ENCODE results near the gene PTGES2.

The PTGES2 gene

GRCh38 chr9:128101231-128101661, 26.3 kb downstream of the PTGES2 start:
- TF ChIP-seq GLIS3 (CRISPR knock-in tag; IDR thresholded peaks at IDR 0.05): no peak
- no peak for TF ChIP-seq ESRRG (CRISPR knock-in tag; IDR thresholded peaks at IDR 0.05)
- no peak for TF ChIP-seq BACH2 (CRISPR knock-in tag; IDR thresholded peaks at IDR 0.05; ENCODE audit: borderline replicate concordance)
- TF ChIP-seq CSRNP3 (CRISPR knock-in tag; IDR thresholded peaks at IDR 0.05): no peak
- TF ChIP-seq TOX (CRISPR knock-in tag; IDR thresholded peaks at IDR 0.05; ENCODE audit: borderline replicate concordance): no peak
- no peak for TF ChIP-seq PPARA (CRISPR knock-in tag; IDR thresholded peaks at IDR 0.05; ENCODE audit: borderline replicate concordance)
- TF ChIP-seq CREB5 (CRISPR knock-in tag; IDR thresholded peaks at IDR 0.05; ENCODE audit: low read depth): no peak
- no peak for TF ChIP-seq PATZ1 (CRISPR knock-in tag; IDR thresholded peaks at IDR 0.05; ENCODE audit: borderline replicate concordance)
- no peak for TF ChIP-seq RARB (CRISPR knock-in tag; IDR thresholded peaks at IDR 0.05)
- no peak for TF ChIP-seq ARNTL (CRISPR knock-in tag; IDR thresholded peaks at IDR 0.05; ENCODE audit: borderline replicate concordance, low read depth)
- no peak for TF ChIP-seq ZNF565 (CRISPR knock-in tag; conservative IDR thresholded peaks at IDR 0.05; ENCODE audit: low read depth)
- TF ChIP-seq TCF4 (CRISPR knock-in tag; IDR thresholded peaks at IDR 0.05; ENCODE audit: borderline replicate concordance): no peak
- TF ChIP-seq POU6F1 (CRISPR knock-in tag; IDR thresholded peaks at IDR 0.05; ENCODE audit: borderline replicate concordance, low read depth): no peak
- TF ChIP-seq ZNF8 (CRISPR knock-in tag; IDR thresholded peaks at IDR 0.05): no peak
- no peak for TF ChIP-seq SNAI2 (CRISPR knock-in tag; IDR thresholded peaks at IDR 0.05)
- TF ChIP-seq CSDC2 (CRISPR knock-in tag; IDR thresholded peaks at IDR 0.05): no peak
- no peak for TF ChIP-seq ISL1 (CRISPR knock-in tag; IDR thresholded peaks at IDR 0.05)
- TF ChIP-seq ZFP30 (CRISPR knock-in tag; IDR thresholded peaks at IDR 0.05): no peak
- TF ChIP-seq OSR1 (CRISPR knock-in tag; IDR thresholded peaks at IDR 0.05): no peak
- TF ChIP-seq ZC3H10 (CRISPR knock-in tag; IDR thresholded peaks at IDR 0.05): no peak
- ATAC-seq: no peak

- no peak for ATAC-seq
- TF ChIP-seq PATZ1 (CRISPR knock-in tag; IDR thresholded peaks at IDR 0.05; ENCODE audit: borderline replicate concordance) (no peak), ZNF565 (CRISPR knock-in tag; conservative IDR thresholded peaks at IDR 0.05; ENCODE audit: low read depth) (no peak), ZNF8 (CRISPR knock-in tag; IDR thresholded peaks at IDR 0.05) (no peak), TCF4 (CRISPR knock-in tag; IDR thresholded peaks at IDR 0.05; ENCODE audit: borderline replicate concordance) (no peak), ARNTL (CRISPR knock-in tag; IDR thresholded peaks at IDR 0.05; ENCODE audit: borderline replicate concordance, low read depth) (no peak), TOX (CRISPR knock-in tag; IDR thresholded peaks at IDR 0.05; ENCODE audit: borderline replicate concordance) (no peak), ZFP3 (CRISPR knock-in tag; IDR thresholded peaks at IDR 0.05) (no peak)
Measured at GRCh38 chr9:128100581-128100980, 26.9 kb downstream of the PTGES2 start.

- no peak for ATAC-seq
- TF ChIP-seq TSHZ2 (CRISPR knock-in tag; IDR thresholded peaks at IDR 0.05) (no peak), ZNF565 (CRISPR knock-in tag; conservative IDR thresholded peaks at IDR 0.05; ENCODE audit: low read depth) (no peak), CREB5 (CRISPR knock-in tag; IDR thresholded peaks at IDR 0.05; ENCODE audit: low read depth) (no peak), PATZ1 (CRISPR knock-in tag; IDR thresholded peaks at IDR 0.05; ENCODE audit: borderline replicate concordance) (no peak), TOX (CRISPR knock-in tag; IDR thresholded peaks at IDR 0.05; ENCODE audit: borderline replicate concordance) (no peak), ARNTL (CRISPR knock-in tag; IDR thresholded peaks at IDR 0.05; ENCODE audit: borderline replicate concordance, low read depth) (no peak), OSR1 (CRISPR knock-in tag; IDR thresholded peaks at IDR 0.05) (no peak), SNAI2 (CRISPR knock-in tag; IDR thresholded peaks at IDR 0.05) (no peak), TCF4 (CRISPR knock-in tag; IDR thresholded peaks at IDR 0.05; ENCODE audit: borderline replicate concordance) (no peak), ZC3H10 (CRISPR knock-in tag; IDR thresholded peaks at IDR 0.05) (no peak)
Measured at GRCh38 chr9:128099932-128100491, 27.5 kb downstream of the PTGES2 start.

All from SK-N-SH treated with all-trans-retinoic acid at 6 μM for 48 hours (cell line).